Brain microvascular endothelial cell (primary cell): ENCODE results near the gene NCAM1.

Experiments
- DNase-seq: peaks from one replicate; pipeline ENCODE4 v3.0.0-alpha.2; 2020
- H3K27ac ChIP-seq: fragments of 250-450 bp; sonication (Bioruptor Pico); 2 replicates; pipeline ENCODE4 v1.5.1; 2020; ENCODE audit warnings: mild to moderate bottlenecking, moderate library complexity
- H3K27me3 ChIP-seq: fragments of 250-450 bp; sonication (Bioruptor Pico); replicated peaks from 2 replicates; pipeline ENCODE4 v1.5.1; 2020; ENCODE audit warnings: mild to moderate bottlenecking
- H3K36me3 ChIP-seq: fragments of 250-450 bp; sonication (Bioruptor Pico); replicated peaks from 2 replicates; pipeline ENCODE4 v1.5.1; 2020; ENCODE audit warnings: mild to moderate bottlenecking
- H3K4me3 ChIP-seq: 2 replicates; pipeline ENCODE4 v1.5.1; 2011; ENCODE audit warnings: low read depth, mild to moderate bottlenecking, control low read depth, low read length, moderate library complexity
- CTCF ChIP-seq: IDR thresholded peaks from 2 replicates; pipeline ENCODE4 v1.5.1; 2011; ENCODE audit warnings: low read depth, mild to moderate bottlenecking, moderate library complexity, low read length, control low read depth, inconsistent platforms; ENCODE audit errors: missing control alignments
- in situ Hi-C: cut with HindIII; loops from 2 replicates; pipeline ENCODE4 v1.10.0; 2017; ENCODE audit warnings: low sequenced_read_pairs, low pct_ligation_motif_present

NCAM1 gene

GRCh38 chr11:113193016-113193415 is 231.8 kb downstream of the NCAM1 start:
- Histone ChIP-seq H3K4me3 (no peak overlapping the region), H3K27me3 (no peaks in the 10 kb centered on the region), H3K36me3 (no peaks in the 10 kb centered on the region), H3K27ac (no peak overlapping the region)
- TF ChIP-seq CTCF, result no peak
- in situ Hi-C loops, result no loop called here
- no peak for DNase-seq

GRCh38 chr11:113193946-113194345 is 232.7 kb downstream of the NCAM1 start:
- no peaks in the 10 kb centered on the region for H3K36me3 ChIP-seq
- DNase-seq, result no peak
- H3K27me3 ChIP-seq, result no peaks in the 10 kb centered on the region
- TF ChIP-seq CTCF, result no peak
- in situ Hi-C loops, result no loop called here
- no peak overlapping the region for H3K27ac ChIP-seq
- H3K4me3 ChIP-seq, result no peak overlapping the region

GRCh38 chr11:113195728-113196127 is 234.5 kb downstream of the NCAM1 start:
- Histone ChIP-seq H3K36me3 (no peaks in the 10 kb centered on the region), H3K27me3 (no peaks in the 10 kb centered on the region), H3K4me3 (no peak overlapping the region), H3K27ac (no peak overlapping the region)
- TF ChIP-seq CTCF, result no peak
- DNase-seq, result no peak
- in situ Hi-C loops, result no loop called here

GRCh38 chr11:113197446-113197845 is 236.2 kb downstream of the NCAM1 start:
- H3K27ac ChIP-seq, result no peak overlapping the region
- H3K27me3 ChIP-seq, result no peaks in the 10 kb centered on the region
- TF ChIP-seq CTCF, result no peak
- DNase-seq, result no peak
- no peak overlapping the region for H3K4me3 ChIP-seq
- H3K36me3 ChIP-seq, result no peaks in the 10 kb centered on the region
- in situ Hi-C loops, result no loop called here

GRCh38 chr11:113198972-113199661 is 237.9 kb downstream of the NCAM1 start:
- no peaks in the 10 kb centered on the region for H3K36me3 ChIP-seq
- H3K4me3 ChIP-seq, result no peak overlapping the region
- H3K27ac ChIP-seq, result no peak overlapping the region
- in situ Hi-C loops, result no loop called here
- no peaks in the 10 kb centered on the region for H3K27me3 ChIP-seq
- no peak for TF ChIP-seq CTCF
- no peak for DNase-seq

GRCh38 chr11:113199866-113200265 is 238.6 kb downstream of the NCAM1 start:
- DNase-seq, result no peak
- in situ Hi-C loops, result no loop called here
- H3K4me3 ChIP-seq, result no peak overlapping the region
- no peak overlapping the region for H3K27ac ChIP-seq
- H3K27me3 ChIP-seq, result no peaks in the 10 kb centered on the region
- H3K36me3 ChIP-seq, result no peaks in the 10 kb centered on the region
- TF ChIP-seq CTCF, result no peak
